A549 (cell line): ENCODE results near the gene CD200R1. TPM values are rescaled to one million over a fixed set of nuclear protein-coding genes. Genes with fewer than 3 reads are reported as not detected.

Source experiments
- ATAC-seq, 2 experiments: fragments of 200-7000 bp in 1 of 2; fragments of >200 bp in 1 of 2; cut with Nextera tagmentation in 1 of 2; cut with Tn5 transposase in 1 of 2; 3 replicates each; pipeline versions ENCODE4 v1.8.0 to v1.9.1; 2018 to 2020; ENCODE audit warnings: mild to moderate bottlenecking in 1 of 2, moderate library complexity in 1 of 2
- CTCF ChIA-PET: fragments of 300-600 bp; sonication (Branson Sonifier 250); formaldehyde crosslinking; extraction: SDS; loops from one replicate; lab custom pipeline; 2021; ENCODE audit warnings: antibody characterized with exemption, inconsistent platforms; lab: Yijun Ruan, JAX
- POLR2A ChIA-PET: fragments of 350-600 bp; formaldehyde crosslinking; extraction: SDS; loops from one replicate; lab custom pipeline; 2021; ENCODE audit warnings: antibody characterized with exemption, inconsistent platforms; lab: Yijun Ruan, JAX
- DNase-seq, 2 experiments: peaks; one replicate each; pipeline versions ENCODE4 v3.0.0 to v3.0.0-alpha.2; 2011 to 2016; ENCODE audit warnings: low read depth in 1 of 2, low spot score in 1 of 2
- FAIRE-seq: peaks from 2 replicates; lab custom pipeline; 2011; peaks lifted over from hg19 to GRCh38; lab: Jason Lieb, UNC
- H3K27ac ChIP-seq, 2 experiments: fragments of >200 bp; sonication (Bioruptor Twin); formaldehyde crosslinking; 3 replicates each; pipeline ENCODE4 v1.5.1; 2016 to 2017
- H3K4me1 ChIP-seq: fragments of >200 bp; sonication (Bioruptor Twin); formaldehyde crosslinking; 3 replicates; pipeline ENCODE4 v1.6.1; 2016
- H3K4me2 ChIP-seq: fragments of >200 bp; sonication (Bioruptor Twin); formaldehyde crosslinking; 3 replicates; pipeline ENCODE4 v1.6.1; 2016
- H3K4me3 ChIP-seq: fragments of >200 bp; sonication (Bioruptor Twin); formaldehyde crosslinking; 3 replicates; pipeline ENCODE4 v1.5.1; 2016
- H3K9me3 ChIP-seq: fragments of >200 bp; sonication (Bioruptor Twin); formaldehyde crosslinking; 3 replicates; pipeline ENCODE4 v1.6.1; 2016
- BCL3 ChIP-seq: fragments of >200 bp; sonication (Bioruptor Twin); formaldehyde crosslinking; IDR thresholded peaks from 3 replicates; pipeline ENCODE4 v1.6.1; 2016
- BHLHE40 ChIP-seq: IDR thresholded peaks from 2 replicates; pipeline ENCODE4 v1.6.1; 2012; ENCODE audit warnings: low read depth, low read length, inconsistent platforms
- CBX8 ChIP-seq: fragments of 200-600 bp; sonication (generic); IDR thresholded peaks from 2 replicates; pipeline ENCODE4 v1.6.1; 2016
- CEBPB ChIP-seq, 2 experiments: fragments of >200 bp in 1 of 2; sonication (Bioruptor Twin) in 1 of 2; formaldehyde crosslinking in 1 of 2; IDR thresholded peaks; 2 replicates each; pipeline ENCODE4 v1.6.1; 2012 to 2016
- CHD2 ChIP-seq: fragments of 150-350 bp; IDR thresholded peaks from 2 replicates; pipeline ENCODE4 v1.6.1; 2014; ENCODE audit warnings: low read length; ENCODE audit not compliant: partially characterized antibody
- EHMT2 ChIP-seq: fragments of 200-600 bp; sonication (generic); IDR thresholded peaks from 2 replicates; pipeline ENCODE4 v1.6.1; 2016; ENCODE audit warnings: antibody characterized with exemption, low read depth, mild to moderate bottlenecking, moderate library complexity
- EP300 ChIP-seq, 2 experiments: fragments of >200 bp; sonication (Bioruptor Twin); formaldehyde crosslinking; IDR thresholded peaks; 2 replicates in 1 of 2; 3 replicates in 1 of 2; pipeline ENCODE4 v1.6.1; 2016 to 2017
- ESRRA ChIP-seq: fragments of 150-350 bp; IDR thresholded peaks from 2 replicates; pipeline ENCODE4 v1.6.1; 2014; ENCODE audit warnings: mild to moderate bottlenecking, low read length, borderline replicate concordance
- FOXS1 ChIP-seq: fragments of 250-450 bp; sonication (Bioruptor Pico); IDR thresholded peaks from 2 replicates; pipeline ENCODE4 v1.5.0; 2020; ENCODE audit warnings: mild to moderate bottlenecking, moderate library complexity
- GATA3 ChIP-seq: IDR thresholded peaks from 2 replicates; pipeline ENCODE4 v1.6.1; 2012; ENCODE audit warnings: borderline replicate concordance
- HEYL ChIP-seq: fragments of 250-450 bp; sonication (Bioruptor Pico); IDR thresholded peaks from 2 replicates; pipeline ENCODE4 v1.8.0; 2021; ENCODE audit warnings: mild to moderate bottlenecking, moderate library complexity
- HOXA7 ChIP-seq: fragments of 250-450 bp; sonication (Bioruptor Pico); IDR thresholded peaks from 2 replicates; pipeline ENCODE4 v1.5.0; 2020; ENCODE audit warnings: mild to moderate bottlenecking, moderate library complexity
- HOXB5 ChIP-seq: fragments of 250-450 bp; sonication (Bioruptor Pico); IDR thresholded peaks from 2 replicates; pipeline ENCODE4 v1.5.0; 2020; ENCODE audit warnings: mild to moderate bottlenecking, moderate library complexity
- KDM1A ChIP-seq: fragments of 200-600 bp; sonication (generic); IDR thresholded peaks from 2 replicates; pipeline ENCODE4 v1.6.1; 2016; ENCODE audit warnings: low read depth, mild to moderate bottlenecking
- KDM5A ChIP-seq: fragments of 200-600 bp; sonication (generic); IDR thresholded peaks from 2 replicates; pipeline ENCODE4 v1.6.1; 2016; ENCODE audit warnings: antibody characterized with exemption, mild to moderate bottlenecking
- MAFK ChIP-seq: fragments of 450-650 bp; IDR thresholded peaks from 2 replicates; pipeline ENCODE4 v1.6.1; 2014; ENCODE audit not compliant: partially characterized antibody
- MAX ChIP-seq: IDR thresholded peaks from 2 replicates; pipeline ENCODE4 v1.6.1; 2012
- MAZ ChIP-seq: fragments of 150-350 bp; IDR thresholded peaks from 2 replicates; pipeline ENCODE4 v1.6.1; 2014; ENCODE audit warnings: antibody characterized with exemption, low read depth, low read length, borderline replicate concordance
- NFE2L2 ChIP-seq: fragments of 150-350 bp; conservative IDR thresholded peaks from 2 replicates; pipeline ENCODE4 v1.6.1; 2014; ENCODE audit warnings: low read length
- NR3C1 ChIP-seq: fragments of >200 bp; sonication (Bioruptor Twin); formaldehyde crosslinking; IDR thresholded peaks from 3 replicates; pipeline ENCODE4 v1.6.1; 2017
- POLR2AphosphoS2 ChIP-seq: conservative IDR thresholded peaks from 2 replicates; pipeline ENCODE4 v1.6.1; 2012; ENCODE audit warnings: low read length, improper control_type of control experiment, inconsistent platforms
- RAD21 ChIP-seq, 2 experiments: fragments of >200 bp in 1 of 2; sonication (Bioruptor Twin) in 1 of 2; formaldehyde crosslinking in 1 of 2; IDR thresholded peaks in 1 of 2; conservative IDR thresholded peaks in 1 of 2; 2 replicates in 1 of 2; 3 replicates in 1 of 2; pipeline ENCODE4 v1.6.1; 2012 to 2018; ENCODE audit warnings: inconsistent platforms in 1 of 2
- RFX5 ChIP-seq: fragments of 450-650 bp; IDR thresholded peaks from 2 replicates; pipeline ENCODE4 v1.7.1; 2014; ENCODE audit warnings: antibody characterized with exemption, mild to moderate bottlenecking, moderate library complexity
- RNF2 ChIP-seq: fragments of 200-600 bp; sonication (generic); IDR thresholded peaks from 2 replicates; pipeline ENCODE4 v1.6.1; 2016; ENCODE audit warnings: low read depth, mild to moderate bottlenecking, antibody characterized with exemption, moderate library complexity, borderline replicate concordance
- SMC3 ChIP-seq: fragments of >200 bp; sonication (Bioruptor Twin); formaldehyde crosslinking; IDR thresholded peaks from 3 replicates; pipeline ENCODE4 v1.6.1; 2018; ENCODE audit warnings: inconsistent platforms
- SREBF2 ChIP-seq: fragments of 450-650 bp; IDR thresholded peaks from 2 replicates; pipeline ENCODE4 v1.6.1; 2014; ENCODE audit warnings: mild to moderate bottlenecking, moderate library complexity
- TFCP2L1 ChIP-seq: fragments of 250-450 bp; sonication (Bioruptor Pico); IDR thresholded peaks from 2 replicates; pipeline ENCODE4 v1.5.0; 2021; ENCODE audit warnings: mild to moderate bottlenecking
- ZFP36 ChIP-seq: fragments of 450-650 bp; IDR thresholded peaks from 2 replicates; pipeline ENCODE4 v1.6.1; 2014; ENCODE audit warnings: borderline replicate concordance; ENCODE audit not compliant: partially characterized antibody
- ZNF302 ChIP-seq: fragments of 250-450 bp; sonication (Bioruptor Pico); IDR thresholded peaks from 2 replicates; pipeline ENCODE4 v1.9.0; 2021; ENCODE audit warnings: inconsistent platforms, mild to moderate bottlenecking, moderate library complexity
- ZSCAN20 ChIP-seq: fragments of 250-450 bp; sonication (Bioruptor Pico); IDR thresholded peaks from 2 replicates; pipeline ENCODE4 v1.8.0; 2022; ENCODE audit warnings: mild to moderate bottlenecking, moderate library complexity
- WGBS: methylation state at CpG from one replicate; pipeline ENCODE4 v1.1.6; 2017; ENCODE audit errors: missing lambda C conversion rate; 5-methylcytosine and 5-hydroxymethylcytosine counted together
- polyA plus RNA-seq, 4 experiments: library from polyadenylated mRNA; depleted of rRNA in 3 of 4; stranded (reverse); fragments of >200 nt; fragmentation: RNase III in 1 of 4; extraction: RNeasy Plus Mini Kit Qiagen cat#74134 plus additional on column Dnase treatment in 1 of 4; gene quantifications; 2 replicates in 3 of 4; 3 replicates in 1 of 4; pipeline ENCODE4 v1.2.3, GENCODE V29; 2011 to 2017
- TF ChIP-seq, protein P1 (sequence below): fragments of >200 bp; sonication (Bioruptor Twin); formaldehyde crosslinking; IDR thresholded peaks from 2 replicates; pipeline ENCODE4 v1.6.1; 2016
- TF ChIP-seq, protein P2 (sequence below): IDR thresholded peaks from 2 replicates; pipeline ENCODE4 v1.6.1; 2012; ENCODE audit warnings: low read depth, borderline replicate concordance

The CD200R1 gene
- polyA plus RNA-seq, 2 of the 4 experiments (the other 2 are of a cell fraction): 0.08 to 0.12 TPM

DNA sequence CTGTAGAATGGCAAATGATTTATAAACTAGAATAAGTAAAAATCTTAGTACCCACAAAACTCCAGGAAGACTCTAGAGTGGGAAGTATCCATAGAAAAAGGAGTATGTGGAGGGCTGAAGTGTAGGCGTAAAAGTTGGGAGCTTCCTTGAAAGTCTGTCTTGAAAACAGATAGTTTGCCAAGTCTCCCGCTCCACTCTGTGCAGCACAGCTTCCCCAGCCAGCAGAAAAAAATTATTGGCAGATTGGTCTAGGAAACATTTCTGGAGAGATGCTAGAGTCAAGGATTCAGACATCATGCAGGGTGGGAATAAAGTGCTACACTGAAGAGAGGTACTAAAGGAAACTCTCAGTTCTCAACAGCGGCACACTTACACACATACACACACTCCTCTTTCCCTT, 74.8 kb downstream of the CD200R1 start:
- no peak overlapping the region for H3K4me3 ChIP-seq
- H3K4me1 ChIP-seq: no peaks in the 10 kb centered on the region
- no peak overlapping the region for H3K27ac ChIP-seq
- POLR2A ChIA-PET: no interaction called here
- ATAC-seq: no peak
- TF ChIP-seq FOXS1 (CRISPR knock-in tag): no peak
- TF ChIP-seq MAZ: no peak
- no peak for TF ChIP-seq BHLHE40
- TF ChIP-seq KDM1A: no peak
- TF ChIP-seq NR3C1: no peak
- no peak for TF ChIP-seq POLR2AphosphoS2
- TF ChIP-seq MAX: no peak
- TF ChIP-seq RNF2: no peak
- peaks cover 11% of the 10 kb centered on the region; the same call in 2 of the 3 replicates for H3K9me3 ChIP-seq
- CTCF ChIA-PET: interaction anchor here (1.9 kb wide), 1 partner anchor 11 kb away, joined by 4 read pairs; no protein-coding TSS in a partner anchor
- DNase-seq: no peak
- FAIRE-seq: no peak
- H3K4me2 ChIP-seq: no peak overlapping the region
- 95% methylated on average over 3 of the region's 3 CpGs for WGBS

- TF ChIP-seq KDM5A: no peak
- no peak for TF ChIP-seq RNF2
- TF ChIP-seq SMC3: no peak
- no peak for TF ChIP-seq EP300 (IDR thresholded peaks at IDR 0.05)
- TF ChIP-seq ZSCAN20: no peak
- no peak for TF ChIP-seq MAX
- TF ChIP-seq MAZ: no peak
- TF ChIP-seq CEBPB (IDR thresholded peaks at IDR 0.05): no peak
- TF ChIP-seq ZFP36: no peak
- no peak for TF ChIP-seq EHMT2
- TF ChIP-seq SREBF2: no peak
- no peak for TF ChIP-seq ZNF302
- no peak for TF ChIP-seq ESRRA
- no peak for TF ChIP-seq BCL3
- no peak for TF ChIP-seq HOXA7 (CRISPR knock-in tag)
- no peak for TF ChIP-seq RAD21 (conservative IDR thresholded peaks at IDR 0.05 in 1 of 2, IDR thresholded peaks at IDR 0.05 in 1 of 2)
- POLR2A ChIA-PET: no interaction called here
- Histone ChIP-seq H3K4me3 (no peak overlapping the region), H3K9me3 (0 out of 3 replicates have a peak, but pooled peaks cover 4% of the 10 kb centered on the region), H3K27ac (no peak overlapping the region), H3K4me1 (peaks cover 5% of the 10 kb centered on the region; the same call in 1 of the 3 replicates), H3K4me2 (no peak overlapping the region)
- DNase-seq (no peak), FAIRE-seq (no peak), ATAC-seq (no peak)
- CTCF ChIA-PET: interaction anchor here (0.6 to 0.9 kb wide), 2 partner anchors 19 to 69 kb away, joined by 3 to 4 read pairs; no protein-coding TSS in a partner anchor
- 79% methylated on average over 1 of the region's 1 CpG for WGBS
These were observed 77.1 kb downstream of the CD200R1 start for GRCh38 chr3:112897791-112898190.

- Histone ChIP-seq H3K4me2 (no peak overlapping the region), H3K27ac (peak overlapping the region; percentile 40 to 74; a peak in 4 of 6 replicates), H3K9me3 (peaks cover 5% of the 10 kb centered on the region; the same call in 1 of the 3 replicates), H3K4me1 (peaks cover 5% of the 10 kb centered on the region; the same call in 1 of the 3 replicates), H3K4me3 (no peak overlapping the region)
- no peak for TF ChIP-seq ZSCAN20
- TF ChIP-seq, protein P1, sequence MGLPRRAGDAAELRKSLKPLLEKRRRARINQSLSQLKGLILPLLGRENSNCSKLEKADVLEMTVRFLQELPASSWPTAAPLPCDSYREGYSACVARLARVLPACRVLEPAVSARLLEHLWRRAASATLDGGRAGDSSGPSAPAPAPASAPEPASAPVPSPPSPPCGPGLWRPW: no peak
- no peak for TF ChIP-seq EP300 (IDR thresholded peaks at IDR 0.05)
- no peak for TF ChIP-seq RAD21 (conservative IDR thresholded peaks at IDR 0.05 in 1 of 2, IDR thresholded peaks at IDR 0.05 in 1 of 2)
- TF ChIP-seq MAFK: peak; percentile 92
- no peak for TF ChIP-seq GATA3
- TF ChIP-seq, protein P2, sequence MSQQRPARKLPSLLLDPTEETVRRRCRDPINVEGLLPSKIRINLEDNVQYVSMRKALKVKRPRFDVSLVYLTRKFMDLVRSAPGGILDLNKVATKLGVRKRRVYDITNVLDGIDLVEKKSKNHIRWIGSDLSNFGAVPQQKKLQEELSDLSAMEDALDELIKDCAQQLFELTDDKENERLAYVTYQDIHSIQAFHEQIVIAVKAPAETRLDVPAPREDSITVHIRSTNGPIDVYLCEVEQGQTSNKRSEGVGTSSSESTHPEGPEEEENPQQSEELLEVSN: no peak
- no peak for TF ChIP-seq ESRRA
- TF ChIP-seq HEYL: no peak
- no peak for TF ChIP-seq TFCP2L1 (CRISPR knock-in tag)
- TF ChIP-seq CBX8: no peak
- TF ChIP-seq RFX5: no peak
- TF ChIP-seq CHD2: no peak
- no peak for TF ChIP-seq BHLHE40
- peak; percentile 76 for TF ChIP-seq NFE2L2
- TF ChIP-seq HOXB5 (CRISPR knock-in tag): no peak
- POLR2A ChIA-PET: interaction anchor here (0.6 kb wide), 1 partner anchor 322 kb away, joined by 5 read pairs; no protein-coding TSS in a partner anchor
- 82% methylated on average over 5 of the region's 5 CpGs for WGBS
- FAIRE-seq (peak; percentile 54), DNase-seq (peak in 1 of 2 experiments; percentile 59), ATAC-seq (peak in 1 of 2 experiments; percentile 65; a peak in 3 of 6 replicates)
- CTCF ChIA-PET: no interaction called here
These were observed 80.6 kb downstream of the CD200R1 start for GRCh38 chr3:112894258-112894657.
